Astrocyte of the hippocampus (primary cell): ENCODE measurements around the gene ERBB2.

ENCODE experiments used
- DNase-seq: peaks from one replicate; pipeline ENCODE4 v3.0.0; 2011; ENCODE audit warnings: low read depth, low spot score

Gene ERBB2

GRCh38 chr17:39665642-39666224 lies 34.1 kb upstream of the ERBB2 start:
- DNase-seq, result no peak

GRCh38 chr17:39666231-39666600 lies 33.6 kb upstream of the ERBB2 start:
- no peak for DNase-seq

- no peak for DNase-seq
Observed at GRCh38 chr17:39666601-39667261, 33.1 kb upstream of the ERBB2 start.

- no peak for DNase-seq
Observed at GRCh38 chr17:39667262-39667944, 32.5 kb upstream of the ERBB2 start.

DNA sequence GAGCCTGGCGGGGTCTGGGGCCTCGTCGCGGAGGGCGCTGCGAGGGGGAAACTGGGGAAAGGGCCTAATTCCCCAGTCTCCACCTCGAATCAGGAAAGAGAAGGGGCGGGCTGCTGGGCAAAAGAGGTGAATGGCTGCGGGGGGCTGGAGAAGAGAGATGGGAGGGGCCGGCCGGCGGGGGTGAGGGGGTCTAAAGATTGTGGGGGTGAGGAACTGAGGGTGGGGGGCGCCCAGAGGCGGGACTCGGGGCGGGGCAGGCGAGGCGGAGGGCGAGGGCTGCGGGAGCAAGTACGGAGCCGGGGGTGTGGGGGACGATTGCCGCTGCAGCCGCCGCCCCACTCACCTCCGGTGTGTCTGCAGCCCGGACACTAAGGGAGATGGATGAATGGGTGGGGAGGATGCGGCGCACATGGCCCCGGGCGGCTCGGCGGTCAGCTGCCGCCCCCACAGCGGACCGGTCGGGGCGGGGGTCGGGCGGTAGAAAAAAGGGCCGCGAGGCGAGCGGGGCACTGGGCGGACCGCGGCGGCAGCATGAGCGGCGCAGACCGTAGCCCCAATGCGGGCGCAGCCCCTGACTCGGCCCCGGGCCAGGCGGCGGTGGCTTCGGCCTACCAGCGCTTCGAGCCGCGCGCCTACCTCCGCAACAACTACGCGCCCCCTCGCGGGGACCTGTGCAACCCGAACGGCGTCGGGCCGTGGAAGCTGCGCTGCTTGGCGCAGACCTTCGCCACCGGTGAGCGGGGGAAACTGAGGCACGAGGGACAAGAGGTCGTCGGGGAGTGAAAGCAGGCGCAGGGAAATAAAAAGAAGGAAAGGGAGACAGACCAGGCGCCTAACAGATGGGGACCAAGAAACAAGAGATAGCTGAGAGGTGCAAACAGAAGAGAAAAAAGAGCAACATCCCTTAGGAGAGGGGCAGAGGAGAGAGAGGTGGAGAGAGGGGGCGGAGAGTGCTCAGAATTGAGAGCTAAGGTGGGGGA lies 31.6 kb upstream of the ERBB2 start, which contains the start of gene PNMT:
Gene PNMT (plus strand): TSS at position 509 of the 980 bp plus-strand sequence. CDS start 23 bp downstream, at position 532.
- peak; percentile 81 for DNase-seq

- no peak for DNase-seq
Observed at GRCh38 chr17:39669897-39670735, 29.7 kb upstream of the ERBB2 start.

GRCh38 chr17:39670746-39671145 lies 29.1 kb upstream of the ERBB2 start:
- no peak for DNase-seq

DNA sequence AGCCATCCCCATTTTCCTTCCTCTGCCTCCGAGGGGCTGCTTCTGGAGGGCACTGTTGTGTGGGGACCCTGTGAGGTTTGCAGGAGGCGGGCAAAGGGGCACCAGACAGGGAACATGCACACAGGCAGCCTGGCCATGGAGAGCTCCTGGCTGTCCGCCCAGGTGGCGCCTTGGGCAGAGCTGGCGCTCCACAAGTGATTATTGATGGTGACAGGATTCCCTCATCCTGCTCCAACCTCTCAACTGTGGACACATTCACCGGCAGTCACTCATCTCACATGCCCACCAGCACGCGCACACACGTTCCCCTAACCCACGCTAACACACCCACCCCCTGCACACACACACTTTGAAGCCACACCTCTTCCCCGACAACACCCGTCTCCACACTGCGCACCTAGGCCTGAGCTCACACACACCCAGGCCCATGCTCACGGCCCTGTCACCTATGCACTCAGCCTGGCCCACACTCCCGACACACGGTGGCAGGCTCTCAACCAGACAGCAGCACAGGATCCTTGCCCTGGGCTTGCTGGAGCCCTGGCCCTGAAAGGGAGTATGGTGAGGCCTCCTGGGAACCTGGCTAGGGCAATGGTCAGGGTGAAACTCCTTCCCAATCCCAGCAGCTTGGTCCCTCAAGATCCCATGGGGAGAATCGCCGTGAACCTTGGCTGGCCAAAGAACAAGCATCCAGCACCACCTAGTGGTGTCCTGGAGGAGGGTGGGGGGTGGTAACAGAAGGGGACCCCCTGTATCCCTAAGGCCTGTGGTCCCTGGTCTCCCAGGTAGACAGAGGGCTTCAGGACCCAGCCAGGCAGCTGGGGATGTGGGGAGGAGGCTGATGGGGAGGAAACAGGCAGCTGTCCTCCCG lies 28.0 kb upstream of the ERBB2 start:
- DNase-seq, result peak; percentile 64

- no peak for DNase-seq
Observed at GRCh38 chr17:39672522-39673334, 27.1 kb upstream of the ERBB2 start.

- no peak for DNase-seq
Observed at GRCh38 chr17:39673335-39674081, 26.4 kb upstream of the ERBB2 start.

- no peak for DNase-seq
Observed at GRCh38 chr17:39674179-39674578, 25.7 kb upstream of the ERBB2 start.

GRCh38 chr17:39674702-39675389 lies 25.0 kb upstream of the ERBB2 start:
- DNase-seq, result no peak

- no peak for DNase-seq
Observed at GRCh38 chr17:39675390-39676082, 24.3 kb upstream of the ERBB2 start.

- peak; percentile 53 for DNase-seq
Observed at GRCh38 chr17:39676198-39676819, 23.6 kb upstream of the ERBB2 start.

DNA sequence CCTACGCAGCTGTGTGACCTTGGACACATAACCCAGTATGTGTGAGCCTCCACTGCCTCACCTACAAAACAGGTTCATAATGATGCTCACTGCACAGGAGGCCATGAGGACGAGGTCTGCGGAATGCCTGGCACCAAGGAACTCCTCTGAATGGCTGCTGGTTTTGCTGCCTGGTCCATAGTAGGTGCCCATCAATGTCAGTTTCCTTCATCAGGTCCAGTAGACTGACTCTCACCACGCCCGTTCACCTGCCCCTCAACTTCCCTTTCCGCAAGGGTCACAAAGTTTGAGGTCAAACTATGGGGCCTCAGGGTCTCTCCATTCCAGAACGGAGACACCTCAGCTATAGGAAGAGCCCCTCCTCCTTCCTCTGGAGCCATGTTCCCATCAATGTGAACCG lies 22.8 kb upstream of the ERBB2 start:
- DNase-seq, result no peak

DNA sequence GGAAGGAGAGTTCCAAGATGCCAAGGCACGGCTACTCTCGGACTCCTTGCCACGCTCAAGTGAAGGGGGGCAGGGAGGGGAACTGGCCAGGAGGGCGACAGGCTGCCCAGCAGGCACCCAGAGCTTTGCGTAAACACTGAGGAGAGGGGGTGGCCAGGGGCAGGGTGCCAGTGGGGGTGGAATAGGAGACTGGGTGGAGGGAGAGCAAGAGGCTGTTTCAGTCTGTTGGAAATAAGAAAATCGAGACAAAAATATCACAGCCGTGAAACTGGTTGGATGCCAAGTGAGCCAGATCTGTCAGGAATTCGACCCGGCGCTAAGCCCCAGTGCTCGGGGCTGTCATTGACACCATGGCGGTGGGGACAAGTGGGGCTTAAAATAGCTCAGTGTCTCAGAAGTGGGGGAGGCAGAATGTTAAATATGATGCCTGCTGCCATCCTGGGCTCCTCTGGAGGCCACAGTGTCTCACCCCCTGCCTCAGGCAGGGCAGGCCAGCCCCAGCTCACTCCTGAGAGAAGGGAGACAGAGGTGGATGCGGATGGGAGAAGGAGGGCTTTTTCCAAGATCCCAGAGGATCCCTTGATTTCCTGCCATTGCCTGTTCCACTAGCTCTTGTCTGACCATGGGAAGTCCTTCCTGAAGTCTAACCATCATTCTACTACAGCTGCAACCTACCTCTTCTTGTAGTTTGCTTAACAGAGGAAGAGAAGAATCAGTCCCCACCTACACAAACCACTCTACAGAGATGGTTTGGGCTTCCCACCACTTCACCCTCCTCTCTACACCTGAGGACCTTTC lies 22.1 kb upstream of the ERBB2 start:
- DNase-seq, result peak; percentile 59
